Osteocyte (in vitro differentiated cells): ENCODE results near the gene RTN4RL1. TPM values are rescaled to one million over a fixed set of nuclear protein-coding genes. Genes with fewer than 3 reads are reported as not detected.

ENCODE experiments used
- DNase-seq: peaks from one replicate; pipeline ENCODE4 v3.0.0; 2021; ENCODE audit warnings: mixed read lengths; ENCODE audit not compliant: unreplicated experiment; ENCODE audit errors: extremely low spot score
- H3K27ac Mint-ChIP-seq: one replicate; pipeline ENCODE4 v1.8.0; 2021; ENCODE audit warnings: mild to moderate bottlenecking, mixed read lengths; ENCODE audit not compliant: unreplicated experiment
- H3K27me3 Mint-ChIP-seq: one replicate; pipeline ENCODE4 v1.8.0; 2021; ENCODE audit warnings: mixed read lengths; ENCODE audit not compliant: unreplicated experiment
- H3K36me3 Mint-ChIP-seq: one replicate; pipeline ENCODE4 v1.8.0; 2021; ENCODE audit warnings: mixed read lengths; ENCODE audit not compliant: unreplicated experiment
- H3K4me1 Mint-ChIP-seq: one replicate; pipeline ENCODE4 v1.8.0; 2021; ENCODE audit warnings: mixed read lengths; ENCODE audit not compliant: unreplicated experiment
- H3K4me3 Mint-ChIP-seq: one replicate; pipeline ENCODE4 v1.8.0; 2021; ENCODE audit warnings: mild to moderate bottlenecking, moderate library complexity, mixed read lengths; ENCODE audit not compliant: unreplicated experiment
- H3K9me3 Mint-ChIP-seq: one replicate; pipeline ENCODE4 v1.8.0; 2021; ENCODE audit warnings: mixed read lengths; ENCODE audit not compliant: unreplicated experiment
- CTCF ChIP-seq: fragments of 200-600 bp; sonication (generic); IDR thresholded peaks from 2 replicates; pipeline ENCODE4 v1.5.0; 2021; ENCODE audit warnings: antibody characterized with exemption, mild to moderate bottlenecking, moderate library complexity
- total RNA-seq: library from RNA; stranded (reverse); gene quantifications from 2 replicates; pipeline ENCODE4 v1.2.1, GENCODE V29; 2021

Gene RTN4RL1
- total RNA-seq, 1 donor from 2014 or later = 3.7 TPM

- no peak for DNase-seq
- H3K36me3 Mint-ChIP-seq = no peaks in the 10 kb centered on the region
- H3K4me1 Mint-ChIP-seq = peaks cover 5% of the 10 kb centered on the region
- no peak overlapping the region for H3K4me3 Mint-ChIP-seq
- H3K27me3 Mint-ChIP-seq = peaks cover 11% of the 10 kb centered on the region
- H3K27ac Mint-ChIP-seq = no peak overlapping the region
- no peak for TF ChIP-seq CTCF
- H3K9me3 Mint-ChIP-seq = no peaks in the 10 kb centered on the region
These were observed 93.1 kb downstream of the RTN4RL1 start for GRCh38 chr17:1931844-1932579.

GRCh38 chr17:1930337-1930645 is 94.8 kb downstream of the RTN4RL1 start:
- no peak for TF ChIP-seq CTCF
- H3K4me3 Mint-ChIP-seq = no peak overlapping the region
- no peaks in the 10 kb centered on the region for H3K9me3 Mint-ChIP-seq
- no peak for DNase-seq
- peaks cover 5% of the 10 kb centered on the region for H3K4me1 Mint-ChIP-seq
- no peaks in the 10 kb centered on the region for H3K36me3 Mint-ChIP-seq
- H3K27me3 Mint-ChIP-seq = peaks cover 11% of the 10 kb centered on the region
- no peak overlapping the region for H3K27ac Mint-ChIP-seq

- H3K27me3 Mint-ChIP-seq = peaks cover 11% of the 10 kb centered on the region
- H3K27ac Mint-ChIP-seq = no peak overlapping the region
These were observed 96.2 kb downstream of the RTN4RL1 start for GRCh38 chr17:1928976-1929375.

GRCh38 chr17:1920948-1921351 is 104.2 kb downstream of the RTN4RL1 start:
- TF ChIP-seq CTCF = no peak
- Mint-ChIP-seq H3K36me3 (no peaks in the 10 kb centered on the region), H3K9me3 (no peaks in the 10 kb centered on the region), H3K27me3 (peaks cover 29% of the 10 kb centered on the region), H3K4me3 (no peak overlapping the region), H3K4me1 (no peaks in the 10 kb centered on the region), H3K27ac (no peak overlapping the region)
- DNase-seq = no peak

More at GRCh38 chr17:1928976-1929375, 96.2 kb downstream of the RTN4RL1 start:
- DNase-seq = no peak
- no peak for TF ChIP-seq CTCF
- H3K4me1 Mint-ChIP-seq = no peaks in the 10 kb centered on the region
- H3K36me3 Mint-ChIP-seq = no peaks in the 10 kb centered on the region
- no peak overlapping the region for H3K4me3 Mint-ChIP-seq
- no peaks in the 10 kb centered on the region for H3K9me3 Mint-ChIP-seq

GRCh38 chr17:1919201-1919600 is 105.9 kb downstream of the RTN4RL1 start:
- H3K27ac Mint-ChIP-seq = no peak overlapping the region
- peaks cover 3% of the 10 kb centered on the region for H3K4me1 Mint-ChIP-seq
- no peaks in the 10 kb centered on the region for H3K36me3 Mint-ChIP-seq
- no peak for DNase-seq
- H3K4me3 Mint-ChIP-seq = no peak overlapping the region
- peaks cover 42% of the 10 kb centered on the region for H3K27me3 Mint-ChIP-seq
- TF ChIP-seq CTCF = no peak
- H3K9me3 Mint-ChIP-seq = no peaks in the 10 kb centered on the region
